ENCODE results near the gene CACNA1G. TPM values are rescaled to one million over a fixed set of nuclear protein-coding genes. Genes with fewer than 3 reads are reported as not detected.
A peak's percentile ranks its signal among the peaks of the same experiment; 100 is the strongest.

CACNA1G gene
- total and polyA plus RNA-seq, 2 experiments from 2014 or later, result 3.5 to 4.8 TPM

GRCh38 chr17:50603340-50603739 is 42.8 kb downstream of the CACNA1G start:
- no peak overlapping the region for H2AFZ ChIP-seq
- H3K9me2 ChIP-seq (replicated peaks; ENCODE audit: insufficient read depth), result no peaks in the 10 kb centered on the region
- no peak overlapping the region for H3K4me2 ChIP-seq
- H3K36me3 ChIP-seq (replicated peaks; ENCODE audit: insufficient read depth, low read depth), result no peaks in the 10 kb centered on the region
- H3K4me1 ChIP-seq (ENCODE audit: insufficient read depth), result peaks cover 29% of the 10 kb centered on the region
- no peak overlapping the region for H3K27ac ChIP-seq
- H3K79me2 ChIP-seq, result no peaks in the 10 kb centered on the region
- 77% methylated on average over 9 of the region's 9 CpGs for whole genome bisulfite sequencing (ENCODE audit: low lambda C conversion rate, missing lambda C conversion rate)
- no peaks in the 10 kb centered on the region for H4K20me1 ChIP-seq (ENCODE audit: insufficient read depth, poor library complexity, severe bottlenecking)
- no peaks in the 10 kb centered on the region for H3K9me3 ChIP-seq (ENCODE audit: low read depth)
- no peaks in the 10 kb centered on the region for H3K27me3 ChIP-seq
- DNase-seq (ENCODE audit: low spot score), result no peak
- TF ChIP-seq CTCF (IDR thresholded peaks at IDR 0.05; ENCODE audit: poor library complexity), result no peak
- TF ChIP-seq EZH2 (IDR thresholded peaks at IDR 0.05; ENCODE audit: borderline replicate concordance), result no peak
- no peak for TF ChIP-seq EZH2phosphoT487 (IDR thresholded peaks at IDR 0.05; ENCODE audit: low read depth, severe bottlenecking, unreplicated experiment)
- no peak overlapping the region for H3K4me3 ChIP-seq

- peak; percentile 89 for DNase-seq (ENCODE audit: low spot score)
- Histone ChIP-seq H3K36me3 (replicated peaks; ENCODE audit: insufficient read depth, low read depth) (no peaks in the 10 kb centered on the region), H4K20me1 (ENCODE audit: insufficient read depth, poor library complexity, severe bottlenecking) (no peaks in the 10 kb centered on the region), H3K4me2 (peak overlapping the region; percentile 53), H3K4me3 (no peak overlapping the region), H2AFZ (no peak overlapping the region), H3K9me2 (replicated peaks; ENCODE audit: insufficient read depth) (no peaks in the 10 kb centered on the region), H3K27me3 (no peaks in the 10 kb centered on the region), H3K27ac (peak overlapping the region; percentile 85), H3K9me3 (ENCODE audit: low read depth) (no peaks in the 10 kb centered on the region), H3K4me1 (ENCODE audit: insufficient read depth) (peaks cover 29% of the 10 kb centered on the region), H3K79me2 (no peaks in the 10 kb centered on the region)
- no peak for TF ChIP-seq EZH2phosphoT487 (IDR thresholded peaks at IDR 0.05; ENCODE audit: low read depth, severe bottlenecking, unreplicated experiment)
- TF ChIP-seq EZH2 (IDR thresholded peaks at IDR 0.05; ENCODE audit: borderline replicate concordance), result no peak
- TF ChIP-seq CTCF (IDR thresholded peaks at IDR 0.05; ENCODE audit: poor library complexity), result no peak
- WGBS (ENCODE audit: low lambda C conversion rate, missing lambda C conversion rate), result 40% methylated on average over 13 of the region's 13 CpGs
These were observed 44.0 kb downstream of the CACNA1G start for GRCh38 chr17:50604513-50604912.

GRCh38 chr17:50605429-50605828 is 44.9 kb downstream of the CACNA1G start:
- DNase-seq (ENCODE audit: low spot score), result no peak

More at GRCh38 chr17:50605429-50605828, 44.9 kb downstream of the CACNA1G start:
- Histone ChIP-seq H3K27me3 (no peaks in the 10 kb centered on the region), H3K27ac (peak overlapping the region; percentile 85), H3K4me3 (no peak overlapping the region), H4K20me1 (ENCODE audit: insufficient read depth, poor library complexity, severe bottlenecking) (no peaks in the 10 kb centered on the region), H3K9me3 (ENCODE audit: low read depth) (no peaks in the 10 kb centered on the region), H3K4me1 (ENCODE audit: insufficient read depth) (peaks cover 29% of the 10 kb centered on the region), H3K4me2 (no peak overlapping the region), H3K9me2 (replicated peaks; ENCODE audit: insufficient read depth) (no peaks in the 10 kb centered on the region), H2AFZ (no peak overlapping the region), H3K36me3 (replicated peaks; ENCODE audit: insufficient read depth, low read depth) (no peaks in the 10 kb centered on the region), H3K79me2 (no peaks in the 10 kb centered on the region)
- WGBS (ENCODE audit: low lambda C conversion rate, missing lambda C conversion rate), result 87% methylated on average over 10 of the region's 10 CpGs
- TF ChIP-seq EZH2 (IDR thresholded peaks at IDR 0.05; ENCODE audit: borderline replicate concordance), result no peak
- no peak for TF ChIP-seq CTCF (IDR thresholded peaks at IDR 0.05; ENCODE audit: poor library complexity)
- TF ChIP-seq EZH2phosphoT487 (IDR thresholded peaks at IDR 0.05; ENCODE audit: low read depth, severe bottlenecking, unreplicated experiment), result no peak

Data from hepatocyte (in vitro differentiated cells).